HCT116 (cell line): ENCODE results near the gene EXOC4. TPM values are rescaled to one million over a fixed set of nuclear protein-coding genes. Genes with fewer than 3 reads are reported as not detected.

Experiments used
- ATAC-seq: fragments of 200-7000 bp; cut with Tn5 transposase; 2 replicates; pipeline ENCODE4 v1.9.1; 2020; ENCODE audit warnings: mild to moderate bottlenecking, moderate library complexity
- BruUV-seq: library from RNA; stranded (reverse); fragments of 400-500 nt; replicated peaks from 2 replicates; lab custom pipeline; 2021; lab: Mats Ljungman, UMichigan
- CTCF ChIA-PET: fragments of 300-600 bp; sonication (Branson Sonifier 250); formaldehyde crosslinking; loops from one replicate; lab custom pipeline; 2021; ENCODE audit warnings: antibody characterized with exemption; lab: Charles Lee
- POLR2A ChIA-PET: fragments of 300-600, 350-600 bp; sonication (Branson Sonifier 250); formaldehyde crosslinking; loops from one replicate; lab custom pipeline; 2021; ENCODE audit warnings: antibody characterized with exemption; lab: Charles Lee
- RAD21 ChIA-PET, 2 experiments: fragments of 300-600 bp; sonication (Branson Sonifier 250); formaldehyde crosslinking; loops; one replicate each; lab custom pipeline; 2023; ENCODE audit warnings: low total read pairs in 2 of 2; ENCODE audit not compliant: uncharacterized antibody in 2 of 2, unreplicated experiment in 2 of 2, low non-redundant PET in 1 of 2; lab: Charles Lee
- DNase-seq: peaks from one replicate; pipeline ENCODE4 v3.0.0-alpha.2; 2010; ENCODE audit warnings: low read depth, low spot score
- H2AFZ ChIP-seq: fragments of 200-600 bp; shearing (Covaris generic), sonication (generic); 2 replicates; pipeline ENCODE4 v1.6.1; 2017; ENCODE audit warnings: low read depth, mixed run types, mixed read lengths, antibody characterized with exemption, low read length; ENCODE audit not compliant: poor library complexity, severe bottlenecking
- H3K27ac ChIP-seq: 2 replicates; pipeline ENCODE4 v1.5.1; 2012; ENCODE audit warnings: low read depth, low read length
- H3K27me3 ChIP-seq: fragments of 200-600 bp; sonication (generic); 2 replicates; pipeline ENCODE4 v1.6.1; 2016; ENCODE audit warnings: mixed run types, low read length, mixed read lengths; ENCODE audit not compliant: insufficient read depth
- H3K36me3 ChIP-seq, 2 experiments: fragments of 200-500 bp in 1 of 2; fragments of 200-600 bp in 1 of 2; sonication (Bioruptor generic) in 1 of 2; sonication (generic) in 1 of 2; 2 replicates each; pipeline versions ENCODE4 v1.5.1 to v1.6.1; 2014 to 2016; ENCODE audit warnings: low read length in 2 of 2, inconsistent platforms in 1 of 2, mixed read lengths in 1 of 2, mixed run types in 1 of 2; ENCODE audit not compliant: insufficient read depth in 2 of 2, control insufficient read depth in 1 of 2
- H3K4me1 ChIP-seq, 2 experiments: fragments of 200-600 bp in 1 of 2; sonication (generic) in 1 of 2; 2 replicates each; pipeline versions ENCODE4 v1.5.1 to v1.6.1; 2012 to 2017; ENCODE audit warnings: low read length in 2 of 2, inconsistent platforms in 1 of 2, mild to moderate bottlenecking in 1 of 2, mixed read lengths in 1 of 2, mixed run types in 1 of 2, moderate library complexity in 1 of 2; ENCODE audit not compliant: insufficient read depth in 2 of 2, control insufficient read depth in 1 of 2
- H3K4me2 ChIP-seq: fragments of 200-600 bp; sonication (generic); 2 replicates; pipeline ENCODE4 v1.6.1; 2017; ENCODE audit warnings: mixed run types, low read length, mixed read lengths
- H3K4me3 ChIP-seq, 2 experiments: fragments of 200-600 bp in 1 of 2; sonication (generic) in 1 of 2; replicated peaks in 1 of 2; 2 replicates each; pipeline ENCODE4 v1.5.1; 2011 to 2016; ENCODE audit warnings: low read length in 2 of 2, control low read depth in 1 of 2, low read depth in 1 of 2, mild to moderate bottlenecking in 1 of 2, mixed read lengths in 1 of 2, mixed run types in 1 of 2
- H3K79me2 ChIP-seq: fragments of 200-600 bp; sonication (generic); 2 replicates; pipeline ENCODE4 v1.6.1; 2017; ENCODE audit warnings: mild to moderate bottlenecking, mixed run types, low read length, moderate library complexity, mixed read lengths; ENCODE audit not compliant: insufficient read depth
- H3K9ac ChIP-seq: fragments of 200-600 bp; sonication (generic); 2 replicates; pipeline ENCODE4 v1.6.1; 2016; ENCODE audit warnings: low read length, mixed read lengths
- H3K9me2 ChIP-seq: fragments of 200-600 bp; sonication (generic), shearing (Covaris generic); 2 replicates; pipeline ENCODE4 v1.6.1; 2017; ENCODE audit warnings: mixed run types, mild to moderate bottlenecking, moderate library complexity; ENCODE audit not compliant: insufficient read depth
- H3K9me3 ChIP-seq, 2 experiments: fragments of 200-500 bp in 1 of 2; fragments of 200-600 bp in 1 of 2; sonication (Bioruptor generic) in 1 of 2; sonication (generic) in 1 of 2; 2 replicates each; pipeline ENCODE4 v1.6.1; 2014 to 2017; ENCODE audit warnings: low read length in 2 of 2, mixed read lengths in 2 of 2, inconsistent platforms in 1 of 2, low read depth in 1 of 2, mild to moderate bottlenecking in 1 of 2, mixed run types in 1 of 2, moderate library complexity in 1 of 2; ENCODE audit not compliant: control insufficient read depth in 1 of 2, insufficient read depth in 1 of 2
- H4K20me1 ChIP-seq: fragments of 200-600 bp; sonication (generic), shearing (Covaris generic); 2 replicates; pipeline ENCODE4 v1.6.1; 2017; ENCODE audit warnings: mixed run types, mild to moderate bottlenecking, moderate library complexity; ENCODE audit not compliant: insufficient read depth
- EZH2phosphoT487 ChIP-seq: fragments of 200-600 bp; IDR thresholded peaks from 2 replicates; pipeline ENCODE4 v1.6.1; 2018; ENCODE audit warnings: antibody characterized with exemption, borderline replicate concordance
- JUND ChIP-seq: IDR thresholded peaks from 2 replicates; pipeline ENCODE4 v1.6.1; 2012
- MAX ChIP-seq: IDR thresholded peaks from 2 replicates; pipeline ENCODE4 v1.6.1; 2012
- POLR2A ChIP-seq: IDR thresholded peaks from 2 replicates; pipeline ENCODE4 v1.7.0; 2011; ENCODE audit warnings: borderline replicate concordance; ENCODE audit not compliant: insufficient read depth, insufficient read length; ENCODE audit errors: extremely low read depth
- POLR2AphosphoS5 ChIP-seq: IDR thresholded peaks from 2 replicates; pipeline ENCODE4 v1.6.1; 2011; ENCODE audit warnings: mild to moderate bottlenecking, low read depth, low read length, moderate library complexity
- RAD21 ChIP-seq: IDR thresholded peaks from 2 replicates; pipeline ENCODE4 v1.6.1; 2012; ENCODE audit warnings: low read depth, mild to moderate bottlenecking
- REST ChIP-seq: IDR thresholded peaks from 2 replicates; pipeline ENCODE4 v1.6.1; 2012; ENCODE audit warnings: low read depth
- SRF ChIP-seq: IDR thresholded peaks from 2 replicates; pipeline ENCODE4 v1.6.1; 2012; ENCODE audit warnings: low read depth
- TCF7L2 ChIP-seq: IDR thresholded peaks from 2 replicates; pipeline ENCODE4 v1.7.0; 2011; ENCODE audit warnings: borderline replicate concordance, inconsistent platforms; ENCODE audit not compliant: insufficient read depth, insufficient read length; ENCODE audit errors: extremely low read depth
- YY1 ChIP-seq: IDR thresholded peaks from 2 replicates; pipeline ENCODE4 v1.6.1; 2011; ENCODE audit warnings: low read length, low read depth, moderate library complexity, mild to moderate bottlenecking; ENCODE audit not compliant: insufficient replicate concordance; ENCODE audit errors: extremely low read depth
- ZBTB33 ChIP-seq: IDR thresholded peaks from 2 replicates; pipeline ENCODE4 v1.6.1; 2011; ENCODE audit warnings: mild to moderate bottlenecking, low read length, moderate library complexity; ENCODE audit not compliant: insufficient replicate concordance; ENCODE audit errors: extremely low read depth
- ZNF274 ChIP-seq: fragments of 200-500 bp; sonication (Bioruptor generic); IDR thresholded peaks from 2 replicates; pipeline ENCODE4 v1.6.1; 2014; ENCODE audit warnings: mild to moderate bottlenecking, low read depth, low read length, inconsistent platforms
- intact Hi-C: fragments of 100-400 bp; cut with micrococcal nuclease; formaldehyde crosslinking; loops from 2 replicates; pipeline ENCODE4 v1.10.0; 2022
- total RNA-seq: library from RNA; stranded (reverse); gene quantifications from one replicate; pipeline ENCODE4 v1.2.1, GENCODE V29; 2021; ENCODE audit not compliant: unreplicated experiment

The EXOC4 gene
- total RNA-seq, 1 experiment from 2014 or later, result 40.3 TPM

- no peak for ATAC-seq
- Histone ChIP-seq H3K36me3 (no peaks in the 10 kb centered on the region), H3K9me3 (no peaks in the 10 kb centered on the region), H3K27ac (no peak overlapping the region), H3K9me2 (no peaks in the 10 kb centered on the region), H3K27me3 (no peaks in the 10 kb centered on the region), H3K79me2 (no peaks in the 10 kb centered on the region), H2AFZ (no peak overlapping the region), H4K20me1 (no peaks in the 10 kb centered on the region), H3K4me2 (no peak overlapping the region), H3K9ac (no peak overlapping the region), H3K4me1 (no peaks in the 10 kb centered on the region), H3K4me3 (no peak overlapping the region)
- no peak for TF ChIP-seq YY1
- TF ChIP-seq ZBTB33, result no peak
- no peak for TF ChIP-seq JUND
- TF ChIP-seq ZNF274, result no peak
- no peak for TF ChIP-seq POLR2A
- TF ChIP-seq REST, result no peak
- no peak for TF ChIP-seq POLR2AphosphoS5
- no peak for TF ChIP-seq TCF7L2
- no peak for TF ChIP-seq EZH2phosphoT487
- no peak for TF ChIP-seq MAX
- no peak for TF ChIP-seq RAD21
- no peak for TF ChIP-seq SRF
- ChIA-PET POLR2A (no interaction called here), RAD21 (no interaction called here), CTCF (no interaction called here)
- no peak for DNase-seq
- BruUV-seq, result no TSS peak
- intact Hi-C loops, result no loop called here
These were observed 39.8 kb downstream of the EXOC4 start for GRCh38 chr7:133292631-133293030.
